Left renal cortex interstitium (tissue), 4 donors: ENCODE data around the gene PTPRG. TPM values are rescaled to one million over a fixed set of nuclear protein-coding genes. Genes with fewer than 3 reads are reported as not detected.

ENCODE experiments used
- DNase-seq, 4 donors: peaks; one replicate each; pipeline ENCODE4 v3.0.0-alpha.2; 2013; ENCODE audit warnings: low read depth in 4 of 4, low spot score in 2 of 4, missing footprints in 1 of 4
- polyA plus RNA-seq, 4 donors: library from polyadenylated mRNA; unstranded; fragments of 120-200 nt; gene quantifications; one replicate each; pipeline ENCODE4 v1.2.1, GENCODE V29; 2013; ENCODE audit not compliant: insufficient read length in 4 of 4

PTPRG gene
- polyA plus RNA-seq, 4 donors, result 75.4 to 87.4 (median 78.9) TPM

GRCh38 chr3:62159056-62159708 lies 597.8 kb downstream of the PTPRG start:
- DNase-seq, result no peak

- DNase-seq, result no peak
These were observed 598.3 kb downstream of the PTPRG start for GRCh38 chr3:62159709-62160092.

DNA sequence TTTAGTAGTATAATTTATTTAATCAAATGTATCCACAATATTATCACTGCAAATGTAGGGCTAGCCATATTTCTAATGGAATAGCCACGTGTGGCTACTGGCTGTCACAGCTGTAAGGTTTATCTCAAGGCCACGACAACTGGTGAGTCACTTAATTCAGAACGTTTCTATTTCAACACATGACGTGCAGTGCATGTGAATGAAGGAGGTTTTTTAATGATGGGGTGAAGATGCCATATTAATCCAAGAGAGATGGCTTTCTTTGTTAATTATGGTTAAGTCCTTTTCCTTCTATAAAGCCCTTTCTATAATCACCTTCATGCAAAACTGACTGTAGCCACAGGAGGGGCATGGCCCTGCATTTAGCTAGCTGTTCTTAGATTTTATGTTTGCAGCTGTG lies 600.0 kb downstream of the PTPRG start:
- no peak for DNase-seq

DNA sequence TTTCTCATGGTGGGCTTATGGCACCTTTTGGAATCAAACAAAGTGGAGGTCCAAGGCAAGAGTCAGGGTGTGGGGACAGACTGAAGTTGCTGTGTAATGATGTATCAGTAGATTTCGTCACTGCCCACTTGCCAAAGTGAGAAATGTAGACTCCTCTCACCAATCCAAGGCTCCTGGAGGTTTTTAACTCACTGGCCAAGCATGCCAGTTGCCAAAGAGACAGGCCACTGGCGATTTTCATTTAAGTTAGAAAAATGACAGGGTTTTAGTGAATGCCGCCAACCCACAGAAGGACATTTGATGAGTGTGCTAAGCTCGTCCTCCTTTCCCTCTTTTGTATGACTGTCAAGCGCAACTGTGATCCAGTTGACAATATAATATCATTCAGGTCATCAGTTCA lies 602.8 kb downstream of the PTPRG start:
- no peak for DNase-seq

DNA sequence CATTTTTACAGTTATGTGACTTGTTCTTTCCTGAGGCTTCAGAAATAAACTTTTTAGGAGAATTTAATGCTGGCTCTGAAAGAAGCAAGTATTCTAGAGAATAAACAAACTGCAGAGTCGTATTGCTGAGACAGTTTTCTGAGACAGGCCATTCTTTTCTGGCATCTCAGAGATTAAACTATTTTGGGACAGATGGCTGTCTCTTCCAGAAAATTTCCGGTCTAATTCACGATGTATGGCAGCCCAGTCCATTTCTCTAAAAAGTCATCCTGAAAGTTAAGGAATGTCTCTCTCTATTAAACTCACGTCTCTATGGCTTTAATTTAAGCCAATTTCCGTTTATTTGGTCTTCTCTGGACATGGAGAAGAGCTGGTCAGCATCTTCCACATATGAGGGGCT lies 603.4 kb downstream of the PTPRG start:
- DNase-seq, result no peak

- no peak for DNase-seq
These were observed 606.3 kb downstream of the PTPRG start for GRCh38 chr3:62167566-62168262.

DNA sequence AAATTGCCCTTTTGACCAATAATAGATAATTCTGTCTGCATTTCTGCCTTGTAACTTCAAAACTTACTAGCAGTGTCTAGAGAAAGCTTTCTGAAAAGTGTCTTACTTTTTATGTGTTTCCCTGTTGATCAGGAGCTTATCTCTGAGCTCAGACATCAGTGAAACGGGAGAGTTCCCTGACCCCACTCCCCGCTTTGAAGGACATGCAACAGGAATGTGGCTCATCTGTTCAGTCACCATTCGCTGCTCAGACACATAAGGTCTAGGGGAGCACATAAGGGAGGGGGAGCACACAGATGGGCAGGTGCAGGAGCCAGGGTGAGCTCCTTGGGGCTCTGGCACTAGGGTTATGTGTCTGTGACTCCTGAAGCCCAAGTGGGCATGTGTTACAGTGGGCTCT lies 607.0 kb downstream of the PTPRG start:
- DNase-seq, result no peak

DNA sequence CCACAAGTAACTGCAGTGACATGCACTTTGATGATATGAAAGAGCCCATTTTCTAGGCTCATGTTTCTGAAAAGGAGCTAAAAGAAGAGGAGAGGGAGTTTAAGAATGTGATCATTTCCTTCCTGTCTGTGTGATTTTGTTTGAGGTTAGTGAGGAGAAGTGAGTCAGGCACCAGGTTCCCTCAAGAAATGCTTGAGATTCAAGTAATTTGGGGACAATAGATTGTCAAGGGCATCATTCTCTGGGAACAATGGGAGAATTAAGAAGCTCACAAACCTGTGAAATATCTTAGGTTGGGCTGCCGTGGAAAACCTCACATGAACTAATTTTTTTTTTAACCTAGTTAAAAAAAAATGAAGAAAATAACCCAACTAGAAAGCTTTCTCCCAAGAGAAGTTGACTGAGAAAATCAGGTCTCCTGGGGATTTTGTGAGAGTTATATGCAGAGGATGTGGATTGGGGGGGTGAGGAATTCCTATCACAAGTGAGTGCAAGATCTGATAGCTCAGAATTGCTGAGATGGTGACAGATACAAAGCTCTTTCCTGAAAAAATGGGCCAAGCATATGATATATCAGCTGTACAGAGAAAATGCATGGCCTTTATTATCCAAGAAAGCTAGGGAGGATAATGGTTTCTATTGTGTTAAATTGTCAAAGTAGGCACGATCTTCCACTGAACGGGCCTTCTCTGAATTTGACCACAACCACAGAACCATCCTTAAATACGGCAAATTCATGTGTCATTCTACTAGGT lies 608.7 kb downstream of the PTPRG start:
- DNase-seq, result no peak

- DNase-seq, result no peak
These were observed 610.4 kb downstream of the PTPRG start for GRCh38 chr3:62171789-62172188.

GRCh38 chr3:62172199-62172598 lies 610.8 kb downstream of the PTPRG start:
- DNase-seq, result no peak

DNA sequence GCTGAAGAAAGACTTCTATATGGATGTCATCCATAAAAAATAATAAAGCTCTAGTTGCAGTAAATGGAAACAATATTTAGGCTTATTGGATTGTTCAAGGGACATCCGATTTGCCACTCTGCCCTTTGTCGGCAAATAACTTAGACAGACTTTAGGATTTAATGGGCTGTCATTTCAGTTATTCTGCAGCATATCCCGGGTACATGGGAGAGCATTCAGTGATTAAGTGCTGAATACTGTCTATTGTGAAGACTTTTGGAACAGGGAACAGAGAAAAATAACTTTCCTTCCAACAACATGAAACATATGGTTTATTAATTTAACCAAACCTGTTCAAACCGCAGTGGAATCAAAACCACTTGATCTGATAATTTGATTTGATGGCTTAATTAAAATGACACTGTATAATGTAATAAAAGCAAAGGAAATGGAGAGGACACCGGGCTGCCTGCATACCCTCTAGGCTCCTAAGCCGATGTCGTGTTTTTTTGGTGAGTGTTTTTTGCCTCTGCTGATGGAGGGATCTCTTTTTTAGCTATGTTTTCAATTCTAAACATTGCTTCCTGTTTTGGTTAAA lies 612.7 kb downstream of the PTPRG start:
- no peak for DNase-seq

DNA sequence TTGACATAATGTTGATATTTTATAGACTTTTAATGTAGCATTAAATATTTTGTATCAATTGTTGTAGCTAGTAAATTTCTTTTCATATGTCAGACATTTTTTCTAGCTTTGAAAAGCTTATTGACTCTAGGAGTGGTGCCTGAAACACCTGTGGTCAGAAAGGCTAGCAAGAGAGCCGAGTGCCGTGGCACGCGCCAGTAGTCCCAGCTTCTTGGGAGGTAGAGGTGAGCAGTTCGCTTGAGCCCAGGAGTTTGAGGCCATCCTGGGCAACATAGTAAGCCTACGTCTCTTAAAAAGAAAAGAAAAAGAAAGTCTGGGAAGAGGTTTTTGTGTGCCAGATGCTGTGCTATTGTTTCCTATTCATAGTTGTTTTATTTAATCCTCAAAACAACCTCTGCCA lies 613.8 kb downstream of the PTPRG start:
- no peak for DNase-seq

DNA sequence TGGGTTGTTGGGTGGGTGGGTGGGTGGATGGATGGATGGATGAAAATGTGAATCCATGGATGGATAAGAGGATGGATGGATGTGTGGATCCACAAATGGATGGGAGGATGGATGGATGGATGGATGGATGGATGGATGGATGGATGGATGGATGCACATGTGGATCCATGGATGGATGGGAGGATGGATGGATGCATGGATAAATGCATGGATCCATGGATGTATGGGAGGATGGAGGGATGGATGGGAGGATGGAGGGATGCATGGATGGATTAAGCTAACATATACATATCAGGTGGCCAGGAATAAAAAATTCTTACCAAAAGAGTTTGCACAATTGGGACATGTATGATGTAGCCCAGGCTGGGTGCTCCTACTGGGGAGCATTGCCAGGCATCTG lies 616.7 kb downstream of the PTPRG start:
- DNase-seq, result no peak

DNA sequence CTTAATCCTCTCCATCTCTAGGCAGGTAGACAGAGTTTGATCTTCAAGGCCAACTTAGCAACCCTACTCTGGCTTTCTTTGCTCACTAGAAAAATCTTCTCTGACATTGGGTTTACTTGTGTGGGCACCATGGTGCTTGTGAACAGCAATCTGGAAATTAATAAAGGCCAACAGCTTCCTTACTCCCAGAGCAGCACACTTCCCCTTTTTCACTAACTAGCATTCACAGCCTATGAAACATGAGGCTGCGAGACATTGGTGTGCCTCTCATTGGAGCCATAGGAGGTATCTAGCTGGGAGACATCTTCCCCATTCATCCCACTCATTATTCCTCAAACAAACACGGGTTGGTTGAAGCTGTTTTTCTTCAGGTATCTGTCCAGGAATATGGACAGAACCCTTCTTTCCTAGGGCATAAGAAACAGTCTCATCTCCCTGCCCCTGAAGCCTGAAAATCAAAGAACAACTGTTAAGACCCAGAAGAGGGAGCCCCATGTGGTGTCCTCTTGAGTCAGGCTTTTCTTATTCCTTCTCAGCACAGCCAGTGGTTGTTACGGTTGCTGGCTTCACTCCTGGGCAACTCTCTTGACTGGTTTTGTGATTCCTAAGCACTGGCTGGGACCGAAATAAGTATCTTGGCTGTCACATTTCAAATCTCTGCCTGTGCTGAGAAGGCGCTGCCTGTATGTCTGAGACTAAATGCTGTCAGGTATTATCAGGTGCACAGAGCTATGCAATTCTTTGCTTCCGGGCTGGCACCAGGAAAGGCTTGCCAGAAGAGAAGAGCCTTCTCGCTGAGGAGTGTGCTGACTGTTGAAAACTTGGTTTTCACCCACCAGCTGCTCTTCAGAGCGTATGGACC lies 617.6 kb downstream of the PTPRG start:
- DNase-seq, result no peak

DNA sequence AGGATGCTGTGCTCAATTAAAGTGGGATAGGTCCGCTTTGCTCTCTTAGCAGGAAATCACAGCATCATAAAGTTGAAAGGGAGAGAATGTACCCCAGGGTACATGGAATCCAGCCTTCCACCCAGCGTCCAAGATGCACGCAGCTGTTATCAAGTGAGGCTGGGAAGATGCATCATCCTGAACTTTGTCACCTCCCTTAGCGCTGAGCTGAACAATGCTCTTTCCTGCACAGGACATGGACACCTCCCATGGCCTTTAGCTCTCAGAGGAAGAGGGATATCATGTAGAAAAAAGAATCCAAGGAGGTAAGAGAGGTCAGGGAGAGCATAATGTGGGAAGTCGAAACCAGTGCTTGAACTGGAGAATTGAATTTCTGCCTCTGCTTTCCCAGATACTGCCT lies 619.1 kb downstream of the PTPRG start:
- no peak for DNase-seq

DNA sequence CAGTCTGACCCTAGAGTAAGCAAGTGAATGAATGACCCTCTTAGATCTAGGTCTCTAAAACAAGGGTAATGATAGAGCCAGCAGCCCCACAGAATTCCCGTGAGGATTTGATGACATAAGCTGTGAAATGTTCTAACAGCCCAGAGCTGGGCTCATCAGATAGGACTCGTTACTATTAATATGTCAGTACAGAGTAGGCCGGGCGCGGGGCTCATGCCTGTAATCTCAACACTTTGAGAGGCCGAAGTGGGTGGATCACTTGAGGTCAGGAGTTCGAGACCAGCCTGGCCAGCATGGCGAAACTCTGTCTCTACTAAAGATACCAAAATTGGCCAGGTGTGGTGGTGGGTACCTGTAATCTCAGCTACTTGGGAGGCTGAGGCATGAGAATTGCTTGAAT lies 621.7 kb downstream of the PTPRG start:
- no peak for DNase-seq

GRCh38 chr3:62183969-62184368 lies 622.6 kb downstream of the PTPRG start:
- no peak for DNase-seq

DNA sequence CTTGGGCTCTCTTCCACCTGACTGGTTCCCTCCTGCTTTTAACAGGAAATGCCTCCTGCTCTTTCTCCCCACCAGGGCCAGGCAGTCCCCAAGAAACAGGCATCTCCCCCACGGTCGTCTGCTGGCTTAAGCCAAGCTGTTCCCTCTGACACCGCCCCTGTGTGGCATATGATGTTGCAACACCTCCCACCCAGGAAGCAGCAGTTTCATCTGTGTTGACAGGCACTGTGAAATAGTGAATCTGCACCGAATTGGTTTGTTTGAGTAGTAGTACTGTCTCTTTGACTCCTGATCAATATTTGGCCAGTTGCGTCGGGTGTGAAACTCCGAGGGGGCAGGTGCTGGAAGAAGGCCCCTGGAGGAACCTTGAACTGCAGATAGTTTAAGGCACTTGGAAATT lies 623.2 kb downstream of the PTPRG start:
- no peak for DNase-seq

DNA sequence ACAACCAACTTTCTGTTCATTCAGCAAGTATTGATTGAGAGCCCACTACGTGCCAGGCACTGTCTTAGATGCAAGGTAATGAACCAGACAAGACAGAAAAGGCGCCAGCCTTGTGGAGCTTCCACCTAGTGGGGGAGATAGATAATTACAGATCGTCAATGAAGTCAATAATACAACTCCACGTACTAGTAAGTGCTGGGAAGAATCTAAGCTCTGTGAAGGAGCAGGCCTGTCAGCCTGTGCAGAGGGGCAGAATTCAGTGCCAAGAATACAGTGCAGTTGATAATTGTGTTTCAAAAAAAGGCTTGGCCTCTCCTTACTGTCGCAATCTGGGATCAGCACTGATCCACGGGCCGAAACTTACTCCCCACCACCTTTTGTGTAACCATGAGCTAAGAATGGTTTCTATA lies 625.7 kb downstream of the PTPRG start:
- no peak for DNase-seq

- DNase-seq, result peak; percentile 59 to 67 (median 66)
These were observed 627.5 kb downstream of the PTPRG start for GRCh38 chr3:62188681-62189375.
